Coronary artery (tissue), 2 donors: ENCODE measurements around the gene CREBBP.

Experiments used
- DNase-seq: peaks from one replicate; pipeline ENCODE4 v3.0.0-alpha.2; 2017; ENCODE audit warnings: low spot score
- H3K27ac ChIP-seq, 2 donors: fragments of 200-600 bp; sonication (generic); one replicate each; pipeline ENCODE4 v1.5.1; 2016 to 2019
- H3K4me3 ChIP-seq: fragments of 200-600 bp; sonication (generic); 2 replicates; pipeline ENCODE4 v1.5.1; 2016; ENCODE audit warnings: mild to moderate bottlenecking, moderate library complexity
- TF ChIP-seq, protein P1 (sequence below): fragments of 200-600 bp; sonication (generic); IDR thresholded peaks from one replicate; pipeline ENCODE4 v1.5.1; 2019; ENCODE audit warnings: antibody characterized with exemption

Gene CREBBP

DNA sequence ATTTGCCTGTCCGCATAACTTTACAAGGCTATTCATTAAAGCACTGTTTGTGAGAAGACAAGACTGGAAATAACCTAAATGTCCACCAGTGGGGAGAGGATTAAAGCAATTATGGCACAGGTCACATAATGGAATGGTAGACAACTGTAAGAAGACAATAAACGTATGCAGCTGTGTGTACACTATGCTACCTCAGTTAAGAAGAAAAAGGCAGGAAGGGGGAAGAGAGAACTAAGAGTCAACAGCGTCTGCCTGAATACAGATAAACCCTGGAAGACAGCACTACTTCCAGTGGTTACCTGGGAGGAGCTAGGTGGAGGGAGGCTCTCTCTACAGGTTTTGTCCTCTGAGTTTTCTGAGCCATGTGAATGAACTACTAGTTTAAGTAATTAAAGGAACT lies 15.3 kb downstream of the CREBBP start:
- H3K4me3 ChIP-seq = no peak overlapping the region
- TF ChIP-seq, protein P1, sequence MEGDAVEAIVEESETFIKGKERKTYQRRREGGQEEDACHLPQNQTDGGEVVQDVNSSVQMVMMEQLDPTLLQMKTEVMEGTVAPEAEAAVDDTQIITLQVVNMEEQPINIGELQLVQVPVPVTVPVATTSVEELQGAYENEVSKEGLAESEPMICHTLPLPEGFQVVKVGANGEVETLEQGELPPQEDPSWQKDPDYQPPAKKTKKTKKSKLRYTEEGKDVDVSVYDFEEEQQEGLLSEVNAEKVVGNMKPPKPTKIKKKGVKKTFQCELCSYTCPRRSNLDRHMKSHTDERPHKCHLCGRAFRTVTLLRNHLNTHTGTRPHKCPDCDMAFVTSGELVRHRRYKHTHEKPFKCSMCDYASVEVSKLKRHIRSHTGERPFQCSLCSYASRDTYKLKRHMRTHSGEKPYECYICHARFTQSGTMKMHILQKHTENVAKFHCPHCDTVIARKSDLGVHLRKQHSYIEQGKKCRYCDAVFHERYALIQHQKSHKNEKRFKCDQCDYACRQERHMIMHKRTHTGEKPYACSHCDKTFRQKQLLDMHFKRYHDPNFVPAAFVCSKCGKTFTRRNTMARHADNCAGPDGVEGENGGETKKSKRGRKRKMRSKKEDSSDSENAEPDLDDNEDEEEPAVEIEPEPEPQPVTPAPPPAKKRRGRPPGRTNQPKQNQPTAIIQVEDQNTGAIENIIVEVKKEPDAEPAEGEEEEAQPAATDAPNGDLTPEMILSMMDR = no peak
- no peak overlapping the region for H3K27ac ChIP-seq
- DNase-seq = no peak

DNA sequence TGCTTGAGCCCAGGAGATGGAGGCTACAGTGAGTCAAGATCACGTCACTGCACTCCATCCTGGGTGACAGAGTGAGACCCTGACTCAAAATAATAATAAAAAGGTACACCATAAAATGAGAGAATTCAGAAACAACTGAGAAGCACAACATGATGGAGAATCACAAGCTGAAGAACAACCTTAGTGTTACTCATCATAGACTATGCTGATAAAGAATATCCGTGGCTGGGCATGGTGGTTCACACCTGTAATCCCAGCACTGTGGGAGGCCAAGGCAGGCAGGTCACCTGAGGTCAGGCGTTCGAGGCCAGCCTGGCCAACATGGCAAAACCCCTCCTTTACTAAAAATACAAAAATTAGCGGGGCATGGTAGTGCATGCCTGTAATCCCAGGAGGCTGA lies 16.0 kb downstream of the CREBBP start:
- no peak overlapping the region for H3K27ac ChIP-seq
- no peak overlapping the region for H3K4me3 ChIP-seq
- no peak for DNase-seq
- TF ChIP-seq, protein P1 = no peak

DNA sequence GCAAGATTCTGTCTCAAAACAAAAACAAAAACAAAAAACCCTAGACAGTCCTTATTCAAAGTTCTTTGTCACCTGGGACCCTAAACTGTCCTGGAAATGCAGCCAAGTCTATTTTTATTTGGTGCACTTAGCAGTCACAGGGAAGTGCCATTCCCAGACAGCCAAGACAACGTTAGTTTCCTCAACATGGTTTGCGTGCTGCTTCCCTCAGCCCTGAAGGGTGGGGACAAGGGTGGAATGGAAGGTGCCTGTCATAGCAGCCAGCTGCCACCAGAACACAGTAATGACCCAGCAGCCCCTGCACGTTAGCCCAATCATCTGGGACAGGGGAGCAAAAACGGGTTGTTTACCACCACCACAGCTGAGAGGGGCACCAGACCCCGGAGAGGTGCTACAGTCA lies 16.9 kb downstream of the CREBBP start:
- Histone ChIP-seq H3K4me3 (no peak overlapping the region), H3K27ac (no peak overlapping the region)
- no peak for DNase-seq
- TF ChIP-seq, protein P1 = no peak

DNA sequence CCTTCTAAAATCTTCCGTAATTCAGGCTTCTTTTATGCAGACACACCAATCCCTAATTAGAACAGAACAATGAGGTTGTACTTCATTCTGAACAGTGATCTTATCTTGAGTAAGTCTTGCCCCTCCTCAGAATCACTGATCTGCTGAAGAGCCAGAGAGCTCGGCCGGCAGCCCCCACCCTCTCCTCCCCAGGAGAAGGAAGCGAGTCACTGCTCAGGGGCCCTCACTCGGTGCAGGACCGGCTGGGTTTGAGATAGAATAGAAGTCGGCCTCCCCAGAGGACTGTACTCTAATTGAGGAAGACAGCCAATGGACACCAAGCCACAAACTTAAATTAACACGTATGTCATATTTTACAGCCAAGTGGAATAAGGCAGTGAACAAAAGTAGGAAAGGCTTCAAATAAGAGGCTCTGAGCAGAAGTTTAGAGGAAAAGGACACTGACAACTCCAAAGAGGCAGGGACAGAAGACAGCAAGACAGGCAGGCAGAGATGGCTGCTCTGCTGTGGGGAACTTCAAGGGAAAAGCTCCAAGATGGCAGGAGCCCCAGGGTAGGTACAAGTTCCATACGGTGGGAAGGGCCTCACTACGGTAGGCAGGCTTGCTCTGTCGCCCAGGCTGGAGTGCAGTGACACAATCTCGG lies 18.6 kb downstream of the CREBBP start:
- peak overlapping the region; percentile 55 for H3K4me3 ChIP-seq
- TF ChIP-seq, protein P1 = no peak
- no peak for DNase-seq

DNA sequence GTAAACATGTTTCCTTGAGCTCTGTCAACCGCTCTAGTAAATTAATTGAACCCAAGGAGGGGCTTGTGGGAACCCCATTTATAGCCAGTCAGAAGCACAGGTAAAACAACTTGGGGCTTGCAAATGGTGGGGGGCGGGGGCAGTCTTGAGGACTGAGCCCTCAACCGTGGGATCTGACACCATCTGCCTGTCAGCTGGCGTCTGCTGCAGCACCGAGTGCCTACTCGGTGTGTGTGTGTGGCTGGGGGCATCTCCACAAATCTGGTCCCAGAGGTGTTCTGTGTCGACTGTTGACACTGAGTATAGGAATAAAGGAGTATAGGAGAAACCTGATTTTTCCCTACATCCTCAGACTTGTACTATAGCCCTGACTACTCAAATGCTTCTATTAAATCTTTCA lies 20.6 kb downstream of the CREBBP start:
- Histone ChIP-seq H3K27ac (no peak overlapping the region), H3K4me3 (no peak overlapping the region)
- TF ChIP-seq, protein P1 = no peak
- DNase-seq = no peak

More for the DNA sequence above, 18.6 kb downstream of the CREBBP start:
- H3K27ac ChIP-seq = peak overlapping the region in 1 of 2 donors; percentile 21

DNA sequence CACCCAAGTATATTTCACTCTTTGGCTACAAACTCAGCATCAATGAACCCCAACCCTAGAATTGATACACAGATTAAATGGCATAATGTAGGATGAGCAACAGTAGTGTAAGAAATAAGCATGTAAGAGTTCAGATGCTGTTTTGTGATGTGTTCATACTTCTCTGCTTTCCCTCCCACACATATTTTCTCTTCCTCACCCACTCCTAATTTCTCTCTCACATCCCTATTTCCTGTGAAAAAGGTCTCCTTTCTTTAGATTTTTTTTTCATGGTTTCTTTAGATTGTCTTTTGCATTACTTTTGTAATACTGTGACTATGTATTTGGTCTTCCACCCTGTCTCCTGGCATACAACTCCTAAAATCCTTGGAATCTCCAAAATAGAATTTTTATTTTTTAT lies 21.7 kb downstream of the CREBBP start:
- no peak overlapping the region for H3K27ac ChIP-seq
- no peak for DNase-seq
- TF ChIP-seq, protein P1 = no peak

DNA sequence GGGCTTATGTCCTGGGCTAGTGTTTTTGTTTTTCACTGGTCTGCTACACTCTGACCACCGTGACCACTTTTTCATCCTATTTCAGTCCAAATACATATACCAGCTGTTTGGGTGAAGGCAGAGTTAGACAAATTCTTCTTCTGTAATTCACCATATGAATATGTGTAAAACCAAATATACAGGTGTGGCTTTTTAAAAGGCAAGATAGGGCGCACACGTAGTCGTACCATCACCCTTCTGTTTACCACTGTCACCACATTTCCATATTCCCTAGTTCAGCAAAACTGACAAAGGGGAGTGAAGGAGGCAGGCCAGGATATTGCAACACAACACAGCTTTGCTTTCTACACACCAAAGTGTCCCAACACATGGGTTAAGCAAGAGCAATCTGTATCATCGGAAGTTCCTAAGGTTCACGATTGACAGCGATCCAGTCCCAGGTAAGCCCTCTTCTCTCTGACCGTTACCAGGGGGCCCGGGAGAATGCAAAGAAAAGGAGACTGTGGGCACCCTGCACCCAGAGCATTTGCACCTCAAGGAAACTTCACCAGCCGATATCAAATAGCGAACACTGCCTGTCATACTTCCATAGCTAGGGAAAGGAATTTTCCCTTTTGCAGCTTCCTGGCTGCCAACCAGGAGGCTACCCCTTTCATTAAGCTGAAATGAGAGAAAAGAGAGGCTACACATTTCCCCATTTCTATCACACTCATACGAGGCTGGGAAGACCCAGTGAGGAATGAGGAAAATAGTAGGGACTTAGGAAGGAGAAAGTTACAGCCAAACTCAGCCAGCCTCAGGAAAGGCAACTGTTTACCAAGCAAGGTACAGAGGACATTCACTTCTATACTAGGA lies 23.1 kb downstream of the CREBBP start:
- TF ChIP-seq, protein P1 = no peak
- Histone ChIP-seq H3K27ac (peak overlapping the region; percentile 30 to 31), H3K4me3 (peak overlapping the region; percentile 20)
- no peak for DNase-seq

More for the DNA sequence above, 21.7 kb downstream of the CREBBP start:
- no peak overlapping the region for H3K4me3 ChIP-seq
